Stimulated activated naive CD4-positive, alpha-beta T cell (primary cell): Measurements from ENCODE around the gene TUB.

Source experiments
- DNase-seq, 6 experiments: peaks; one replicate each; lab custom pipeline; 2025; lab: John Stamatoyannopoulos, UW

Gene TUB

GRCh38 chr11:8047382-8047781, 33.6 kb upstream of the TUB start:
- no peak for DNase-seq

- DNase-seq: no peak
These were observed 31.9 kb upstream of the TUB start for GRCh38 chr11:8049084-8049483.

GRCh38 chr11:8055091-8055835, 25.7 kb upstream of the TUB start:
- DNase-seq: no peak

- no peak for DNase-seq
These were observed 25.0 kb upstream of the TUB start for GRCh38 chr11:8055836-8056526.

- no peak for DNase-seq
These were observed 24.1 kb upstream of the TUB start for GRCh38 chr11:8056810-8057463.

GRCh38 chr11:8058216-8058615, 22.8 kb upstream of the TUB start:
- no peak for DNase-seq

GRCh38 chr11:8059030-8059429, 22.0 kb upstream of the TUB start:
- DNase-seq: no peak

- DNase-seq: no peak
These were observed 21.4 kb upstream of the TUB start for GRCh38 chr11:8059571-8060011.

- DNase-seq: no peak
These were observed 20.8 kb upstream of the TUB start for GRCh38 chr11:8060146-8060719.

GRCh38 chr11:8060801-8061554, 20.0 kb upstream of the TUB start:
- no peak for DNase-seq

- no peak for DNase-seq
These were observed 19.2 kb upstream of the TUB start for GRCh38 chr11:8061555-8062428.

- no peak for DNase-seq
These were observed 18.2 kb upstream of the TUB start for GRCh38 chr11:8062781-8063257.

- DNase-seq: no peak
These were observed 17.7 kb upstream of the TUB start for GRCh38 chr11:8063324-8063723.

GRCh38 chr11:8065031-8065430, 16.0 kb upstream of the TUB start:
- no peak for DNase-seq

GRCh38 chr11:8066036-8066910, 14.7 kb upstream of the TUB start:
- no peak for DNase-seq

- DNase-seq: no peak
These were observed 14.0 kb upstream of the TUB start for GRCh38 chr11:8066911-8067455.

- no peak for DNase-seq
These were observed 13.5 kb upstream of the TUB start for GRCh38 chr11:8067567-8067928.

- DNase-seq: no peak
These were observed 13.0 kb upstream of the TUB start for GRCh38 chr11:8067929-8068575.

GRCh38 chr11:8068605-8069221, 12.3 kb upstream of the TUB start:
- no peak for DNase-seq
